Measurements from ENCODE around the gene SGCA. TPM values are rescaled to one million over a fixed set of nuclear protein-coding genes. Genes with fewer than 3 reads are reported as not detected.

The SGCA gene
- total and polyA plus RNA-seq, 9 of the 15 experiments (the other 6 are each of a cell fraction or from before 2014, with no cell fraction given), result not detected

GRCh38 chr17:50151041-50151936, 14.5 kb upstream of the SGCA start (continued):
- TF ChIP-seq CXXC5 (CRISPR knock-in tag; IDR thresholded peaks at IDR 0.05) (no peak), CREB3 (tag; conservative IDR thresholded peaks at IDR 0.05; ENCODE audit: low read depth) (no peak), ELF1 (tag; IDR thresholded peaks at IDR 0.05) (peak; percentile 79), KAT7 (CRISPR knock-in tag; IDR thresholded peaks at IDR 0.05; ENCODE audit: borderline replicate concordance) (no peak), CGGBP1 (CRISPR knock-in tag; IDR thresholded peaks at IDR 0.05) (no peak), ZNF121 (CRISPR knock-in tag; conservative IDR thresholded peaks at IDR 0.05) (no peak), CBFA2T3 (IDR thresholded peaks at IDR 0.05) (peak; percentile 82), ZC3H11A (IDR thresholded peaks at IDR 0.05; ENCODE audit: low read depth, low read length) (no peak), XRCC4 (IDR thresholded peaks at IDR 0.05; ENCODE audit: extremely low read depth, insufficient read depth, insufficient read length) (no peak), LARP7 (IDR thresholded peaks at IDR 0.05) (no peak), ZNF282 (CRISPR knock-in tag; IDR thresholded peaks at IDR 0.05) (no peak), EP300 (IDR thresholded peaks at IDR 0.05; ENCODE audit: low read length) (no peak), HDAC3 (IDR thresholded peaks at IDR 0.05; ENCODE audit: borderline replicate concordance, partially characterized antibody) (no peak), SMARCB1 (IDR thresholded peaks at IDR 0.05; ENCODE audit: insufficient read length, low read depth) (no peak), ZZZ3 (IDR thresholded peaks at IDR 0.05) (no peak), MYC (IDR thresholded peaks at IDR 0.05; ENCODE audit: low read depth, low read length) (no peak), MYC (CRISPR knock-in tag; IDR thresholded peaks at IDR 0.05; ENCODE audit: borderline replicate concordance, low read depth) (peak; percentile 27; the same call in 1 of the 2 replicates), NCOR1 (IDR thresholded peaks at IDR 0.05) (0 out of 2 replicates have a peak, but pooled peaks have one; percentile 22), ZNF707 (CRISPR knock-in tag; conservative IDR thresholded peaks at IDR 0.05) (no peak), ZNF695 (CRISPR knock-in tag; IDR thresholded peaks at IDR 0.05) (no peak), ZNF134 (CRISPR knock-in tag; conservative IDR thresholded peaks at IDR 0.05) (no peak), HNRNPH1 (optimal IDR thresholded peaks at IDR 0.05; ENCODE audit: low read depth, low read length) (no peak), PCBP1 (IDR thresholded peaks at IDR 0.05; ENCODE audit: low read depth, low read length, poor library complexity, severe bottlenecking) (peak; percentile 91), SOX6 (IDR thresholded peaks at IDR 0.05) (no peak), MBD1 (CRISPR knock-in tag; IDR thresholded peaks at IDR 0.05) (no peak), TCFL5 (CRISPR knock-in tag; conservative IDR thresholded peaks at IDR 0.05) (no peak), THRB (CRISPR knock-in tag; conservative IDR thresholded peaks at IDR 0.05) (0 out of 2 replicates have a peak, but pooled peaks have one; percentile 31)
